Suprapubic skin (tissue), 3 donors: ENCODE results near the gene USP10.

ENCODE experiments used
- CTCF ChIP-seq, 2 donors: fragments of 200-600 bp in 1 of 2; fragments of 450-650 bp in 1 of 2; sonication (generic) in 1 of 2; IDR thresholded peaks; one replicate each; pipeline ENCODE4 v1.5.1; 2016 to 2019; ENCODE audit warnings: antibody characterized with exemption in 2 of 2, mild to moderate bottlenecking in 1 of 2, moderate library complexity in 1 of 2
- POLR2AphosphoS5 ChIP-seq, 3 donors: sonication (generic); formaldehyde crosslinking; IDR thresholded peaks; one replicate each; pipeline ENCODE4 v1.6.1; 2017; ENCODE audit warnings: antibody characterized with exemption in 3 of 3

GRCh38 chr16:84763629-84764028 lies 63.8 kb downstream of the USP10 start:
- TF ChIP-seq POLR2AphosphoS5 (IDR thresholded peaks at IDR 0.05) (no peak), CTCF (IDR thresholded peaks at IDR 0.05) (no peak)
